Upper lobe of left lung (tissue), 4 donors: Measurements from ENCODE around the gene C4B.

Experiments used
- CTCF ChIP-seq, 6 experiments: fragments of 450-650 bp in 4 of 6; fragments of 200-600 bp in 2 of 6; sonication (generic) in 2 of 6; IDR thresholded peaks; one replicate each; pipeline ENCODE4 v1.5.1; 2016 to 2019; ENCODE audit warnings: antibody characterized with exemption in 6 of 6
- EP300 ChIP-seq, 4 donors: sonication (generic); formaldehyde crosslinking; IDR thresholded peaks; one replicate each; pipeline ENCODE4 v1.5.1; 2017; ENCODE audit warnings: antibody characterized with exemption in 4 of 4, control low read depth in 2 of 4

- no peak for TF ChIP-seq CTCF (IDR thresholded peaks at IDR 0.05)
- TF ChIP-seq EP300 (IDR thresholded peaks at IDR 0.05) = no peak
Measured at GRCh38 chr6:32075781-32076180, 61.2 kb downstream of the C4B start.
